HG02840 (cell line): ENCODE results near the gene WBP4.
"Not testable (repeated sequence)": the region's sequence is repeated elsewhere in the genome, so short reads cannot be mapped to it uniquely, and the experiment has no call there.

Source experiments
- ATAC-seq: cut with Tn5 transposase; IDR thresholded peaks from one replicate; pipeline ENCODE4 v1.9.1; 2021; ENCODE audit warnings: mild to moderate bottlenecking, moderate library complexity, moderate number of reproducible peaks; ENCODE audit not compliant: unreplicated experiment, low FRiP score

Gene WBP4

DNA sequence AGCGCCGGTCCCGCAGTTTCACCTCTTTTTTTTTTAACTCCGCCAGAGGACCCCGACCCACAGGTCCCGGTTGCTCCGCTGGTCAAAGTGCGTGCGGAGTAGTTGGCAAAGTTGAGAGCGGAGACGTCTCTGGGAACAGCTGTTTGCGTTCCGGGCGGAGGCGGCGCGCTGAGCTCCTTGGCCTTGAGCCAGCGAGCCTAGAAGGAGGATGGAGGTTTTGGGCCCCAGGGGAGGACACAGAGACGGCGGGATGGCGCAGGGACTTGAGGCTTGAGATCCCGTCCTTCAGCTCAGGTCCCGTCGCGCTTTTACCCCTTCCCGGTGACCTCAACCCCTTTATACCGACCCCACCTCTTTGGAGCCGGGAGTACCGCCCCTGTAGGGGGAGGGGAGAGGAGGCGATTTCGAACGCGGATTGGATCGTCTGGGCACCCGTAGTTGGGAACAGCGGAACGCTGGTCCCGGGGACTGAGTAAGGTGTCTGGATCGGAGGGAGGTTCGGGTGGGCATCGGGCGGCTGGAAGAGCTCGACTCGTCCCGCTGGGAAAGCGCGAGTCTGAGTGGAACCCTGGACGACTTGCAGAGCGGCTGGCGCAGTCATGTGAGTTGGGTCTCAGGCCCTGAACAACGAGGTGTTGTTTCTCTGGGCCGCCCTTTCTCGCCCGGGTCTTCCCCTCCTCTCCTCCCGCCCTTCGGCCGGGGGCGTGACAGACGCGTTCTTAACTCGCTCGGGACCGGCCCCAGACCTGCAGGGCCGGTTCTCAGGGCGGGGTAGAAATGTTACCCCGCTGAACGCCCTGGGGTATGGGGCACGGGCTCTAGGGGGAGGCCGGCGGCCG is at the start of gene WBP4:
Gene WBP4 (plus strand): TSS at position 435 of the 839 bp plus-strand sequence. CDS start 165 bp downstream, at position 600.
- peak; percentile 58 for ATAC-seq

- ATAC-seq = no peak
Observed at GRCh38 chr13:41012536-41012935, 48.8 kb upstream of the WBP4 start.

- ATAC-seq = no peak
Observed at GRCh38 chr13:41013835-41014234, 47.5 kb upstream of the WBP4 start.

DNA sequence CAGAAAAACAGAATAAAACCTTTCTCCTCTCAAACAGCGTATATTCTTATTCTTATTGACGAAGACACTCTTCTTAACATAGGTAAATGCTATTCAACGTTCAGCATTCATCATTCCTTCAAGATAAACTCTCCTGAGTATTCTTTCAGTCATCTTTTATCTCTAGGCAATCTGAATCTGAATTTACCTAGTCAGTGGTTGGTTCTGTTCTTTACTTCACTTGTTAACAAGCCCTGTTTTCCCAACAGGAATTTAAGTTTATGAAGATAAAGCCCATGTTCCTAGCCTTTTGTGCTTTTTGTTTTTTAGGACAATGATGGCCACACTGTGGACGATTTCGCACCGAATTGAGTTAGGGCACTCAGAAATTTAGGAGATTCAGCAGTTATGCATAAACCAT is 45.4 kb upstream of the WBP4 start:
- ATAC-seq = no peak

DNA sequence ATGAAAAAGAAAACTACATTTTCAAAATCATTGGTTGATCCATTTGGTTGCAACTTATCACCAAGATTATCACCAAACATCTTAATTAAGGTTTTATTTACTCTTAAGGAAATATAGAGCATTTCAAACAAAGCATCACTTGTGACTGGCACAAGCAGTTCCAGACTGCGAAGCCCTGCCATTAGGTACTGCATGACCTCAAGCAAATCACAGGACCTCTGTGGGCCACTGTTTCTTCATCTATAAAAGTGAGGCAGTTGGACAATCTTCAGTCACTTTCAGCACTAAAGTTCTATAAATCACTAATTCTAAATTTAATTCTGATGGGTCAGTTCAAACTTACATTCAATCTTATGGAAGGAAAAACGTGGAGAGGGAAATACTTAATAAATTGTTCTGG is 44.1 kb upstream of the WBP4 start:
- no peak for ATAC-seq

- no peak for ATAC-seq
Observed at GRCh38 chr13:41017817-41018601, 43.3 kb upstream of the WBP4 start.

GRCh38 chr13:41018602-41018948 is 42.7 kb upstream of the WBP4 start:
- no peak for ATAC-seq

DNA sequence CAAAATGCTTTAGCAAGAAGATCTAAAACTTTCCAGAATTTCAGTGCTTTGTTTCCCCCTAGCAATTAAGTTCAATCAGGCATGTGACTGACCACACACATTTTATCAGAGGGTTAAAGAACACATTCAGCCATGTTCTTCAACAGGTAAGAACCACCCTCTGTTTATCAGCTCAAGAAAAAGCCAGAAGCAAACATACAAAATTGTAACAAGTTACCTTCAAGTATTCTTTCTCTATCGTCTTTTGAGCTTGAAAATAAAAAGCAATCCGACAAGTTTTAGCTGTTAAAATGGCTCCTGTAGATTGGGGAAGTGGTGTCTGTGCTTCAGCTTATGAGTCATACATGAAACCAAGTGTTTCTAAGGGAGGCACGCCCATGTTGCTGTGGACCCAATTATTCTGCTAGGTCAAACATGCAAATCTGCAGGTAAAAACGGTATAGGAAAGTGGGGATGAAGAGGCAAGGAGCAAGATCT is 42.3 kb upstream of the WBP4 start, which contains the start of gene ELF1:
Gene ELF1 (minus strand): TSS at position 306 of the 477 bp plus-strand sequence. CDS start 37,262 bp downstream, outside the sequence.
- ATAC-seq = peak; percentile 91

- ATAC-seq = no peak
Observed at GRCh38 chr13:41019578-41020347, 41.5 kb upstream of the WBP4 start.

DNA sequence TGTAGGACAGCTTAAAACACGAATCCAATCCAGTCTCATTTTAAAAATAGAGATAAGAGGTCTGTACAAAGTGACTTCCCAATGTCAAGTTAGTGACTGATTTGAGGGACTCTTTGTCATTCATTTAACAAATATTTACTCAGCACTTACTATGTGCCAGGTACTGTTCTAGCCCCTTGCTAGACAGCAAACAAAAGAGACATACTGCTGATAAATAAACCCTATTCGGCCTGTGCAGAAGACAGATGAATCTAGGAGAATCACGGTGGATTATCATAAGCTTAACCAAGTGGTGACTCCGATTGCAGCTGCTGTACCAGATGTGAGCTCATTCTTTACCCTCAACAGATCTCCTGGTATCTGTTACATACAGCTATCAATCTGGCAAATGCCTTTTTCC is 35.8 kb upstream of the WBP4 start:
- no peak for ATAC-seq

GRCh38 chr13:41026788-41027187 is 34.5 kb upstream of the WBP4 start:
- ATAC-seq = no peak

DNA sequence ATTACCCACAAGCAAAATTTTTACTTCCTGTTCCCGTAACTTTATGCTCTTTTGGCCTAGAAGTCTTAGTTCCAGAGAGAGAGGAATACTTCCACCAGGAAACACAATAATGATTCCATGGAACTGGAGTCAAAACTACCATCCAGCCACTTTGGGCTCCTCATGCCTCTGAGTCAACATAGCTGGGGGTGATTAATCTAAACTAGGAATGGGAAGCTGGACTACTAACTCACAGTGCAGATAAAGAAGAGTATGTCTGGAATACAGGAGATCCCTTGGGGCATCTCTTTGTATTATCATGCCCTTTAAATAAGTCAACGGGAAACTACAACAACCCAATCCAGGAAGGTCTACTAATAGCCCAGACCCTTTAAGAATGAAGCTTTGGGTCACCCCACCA is 33.3 kb upstream of the WBP4 start:
- no peak for ATAC-seq

DNA sequence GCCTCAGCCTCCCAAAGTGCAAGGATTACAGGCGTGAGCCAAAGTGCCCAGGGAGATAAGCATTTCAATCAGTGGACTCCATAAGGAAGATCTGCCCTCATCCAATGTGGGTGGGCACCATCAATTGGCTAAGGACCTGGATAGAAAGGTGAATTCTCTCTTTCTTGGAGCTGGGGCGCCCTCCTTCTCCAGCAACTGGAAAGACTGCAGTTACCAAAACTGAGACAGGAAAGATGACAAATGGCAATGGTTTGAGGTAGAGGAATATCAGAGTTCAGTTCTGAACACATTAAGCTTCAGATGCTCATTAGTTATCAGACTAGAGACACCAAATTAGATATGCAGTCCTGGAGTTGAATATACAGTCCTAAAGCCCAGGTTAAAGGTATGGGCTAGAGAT is 31.7 kb upstream of the WBP4 start:
- ATAC-seq = no peak

DNA sequence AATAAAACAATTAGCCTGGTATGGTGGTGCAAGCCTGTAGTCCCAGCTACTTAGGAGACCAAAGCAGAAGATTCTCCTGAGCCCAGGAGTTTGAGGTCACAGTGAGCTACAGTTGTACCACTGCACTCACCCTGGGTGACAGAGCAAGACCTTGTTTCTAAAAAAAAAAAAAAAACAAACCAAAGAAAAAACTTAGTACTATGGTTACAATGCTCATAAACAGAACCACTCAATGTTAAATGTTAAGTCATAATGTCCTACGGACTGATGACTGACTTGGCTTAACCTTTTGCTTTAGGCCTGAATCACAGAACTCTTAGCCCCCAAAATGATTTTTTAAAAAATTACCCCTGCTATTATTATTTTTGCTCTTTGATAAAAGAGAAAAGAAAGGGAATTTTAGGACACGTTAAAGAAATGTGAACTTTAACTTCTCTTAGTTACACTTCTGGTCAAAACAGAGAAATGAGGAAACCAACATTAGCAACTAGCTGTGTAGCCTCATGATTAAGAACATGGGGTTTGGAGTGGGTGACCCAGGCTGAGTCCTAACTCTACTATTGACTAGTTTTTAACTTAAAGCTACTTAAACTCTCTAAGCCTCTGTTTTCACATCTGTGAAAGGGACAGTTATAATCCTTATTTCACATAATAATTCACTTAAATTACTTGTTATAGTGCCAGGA is 28.5 kb upstream of the WBP4 start:
- no peak for ATAC-seq

DNA sequence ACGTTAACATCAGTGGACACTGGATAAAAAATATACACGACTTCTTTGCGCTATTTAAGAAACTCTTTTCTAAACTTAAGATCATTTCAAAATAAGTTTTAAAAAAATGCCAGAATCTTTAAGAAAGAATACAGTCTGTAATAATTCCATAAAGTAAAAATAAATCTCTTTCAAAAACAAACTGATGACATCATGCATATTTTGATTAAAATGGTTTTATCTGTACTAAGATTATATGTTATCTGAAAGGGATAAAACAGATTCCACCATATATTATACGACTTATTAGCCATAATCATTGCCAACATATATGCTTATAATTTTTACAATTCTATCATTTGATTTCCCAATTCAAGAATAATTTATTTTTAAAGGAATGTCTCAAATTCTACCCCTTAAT is 26.9 kb upstream of the WBP4 start:
- no peak for ATAC-seq

DNA sequence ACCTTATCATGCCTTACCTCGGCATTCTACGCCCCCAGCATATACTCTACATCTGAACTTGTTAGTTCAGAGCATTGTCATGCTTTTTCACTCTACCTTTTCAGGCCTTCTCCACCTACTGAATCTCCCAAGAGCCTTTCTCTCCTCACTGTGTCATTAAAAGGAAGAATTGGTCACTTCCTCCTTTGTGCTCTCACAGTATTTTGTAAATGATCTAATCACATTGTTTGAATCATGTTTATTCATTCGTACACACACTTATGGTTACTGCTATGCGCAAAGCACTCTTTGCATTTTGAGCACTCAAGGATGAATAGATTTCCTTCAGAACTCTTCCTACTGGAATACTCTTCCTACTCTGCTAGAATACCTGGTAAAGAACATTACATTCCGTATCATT is 26.4 kb upstream of the WBP4 start:
- no peak for ATAC-seq

- ATAC-seq = not testable (repeated sequence)
Observed at GRCh38 chr13:41036557-41036956, 24.8 kb upstream of the WBP4 start.

GRCh38 chr13:41039746-41040145 is 21.6 kb upstream of the WBP4 start:
- ATAC-seq = no peak

DNA sequence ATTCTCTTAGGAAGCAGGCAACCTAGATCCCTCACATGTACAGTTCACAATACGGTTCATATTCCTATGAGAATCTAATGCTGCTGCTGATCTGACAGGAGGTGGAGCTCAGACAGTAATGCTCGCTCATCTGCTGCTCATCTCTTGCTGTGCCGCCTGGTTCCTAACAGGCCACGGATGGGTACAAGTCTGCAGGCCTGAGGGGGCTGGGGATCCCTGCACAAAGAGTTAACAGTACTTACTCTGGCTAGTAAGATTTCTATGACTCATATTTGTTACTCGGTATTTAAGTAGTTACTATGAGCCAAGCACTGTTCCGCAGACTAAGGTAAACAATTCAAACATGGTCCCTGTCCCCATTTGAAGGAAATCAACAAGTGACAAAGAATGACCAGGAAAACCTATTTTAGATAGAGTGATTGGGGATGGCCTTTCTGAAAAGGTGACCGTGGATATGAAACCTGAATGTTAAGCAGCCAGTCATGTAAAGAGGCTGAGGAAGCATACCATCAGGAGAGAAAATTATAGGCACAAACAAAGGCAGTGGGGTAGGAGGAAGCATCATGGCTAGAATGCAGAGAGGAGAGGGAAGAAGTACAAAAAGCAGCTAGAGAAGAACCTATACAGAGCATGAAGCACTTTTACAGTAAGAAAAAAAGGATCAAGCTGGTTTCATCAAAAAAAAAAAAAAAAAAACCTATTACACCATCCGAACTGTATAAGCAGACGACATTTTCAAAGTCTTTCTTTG is 20.6 kb upstream of the WBP4 start:
- ATAC-seq = no peak
